HG03097 (cell line): ENCODE results near the gene HMGCS2.

Experiments
- ATAC-seq: cut with Tn5 transposase; IDR thresholded peaks from one replicate; pipeline ENCODE4 v1.9.1; 2021; ENCODE audit not compliant: unreplicated experiment, low FRiP score

Gene HMGCS2

DNA sequence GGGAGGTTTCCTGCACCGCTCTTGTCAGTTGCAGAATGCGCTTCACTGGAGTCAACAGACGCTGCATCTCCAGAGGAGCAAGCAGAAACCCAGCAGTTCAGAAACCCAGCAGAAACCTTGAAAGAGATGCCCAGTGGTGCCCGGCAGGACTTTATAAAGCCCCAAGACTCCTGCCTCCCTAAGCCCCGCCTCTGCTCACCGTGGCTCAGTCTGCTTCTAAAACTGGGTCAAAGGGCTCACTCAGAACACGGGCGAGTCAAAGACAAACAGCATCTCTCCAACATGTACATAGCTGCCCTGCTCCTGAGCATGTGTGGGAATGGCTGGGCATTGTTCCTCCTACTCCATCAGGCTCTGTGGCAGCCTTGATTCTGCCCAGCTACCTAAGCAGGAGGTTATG, at the start of gene HMGCS2:
TSS of gene HMGCS2 (minus strand) at position 128 of the 400 bp plus-strand sequence. CDS start at position 67, 61 bp downstream.
- ATAC-seq, result no peak

DNA sequence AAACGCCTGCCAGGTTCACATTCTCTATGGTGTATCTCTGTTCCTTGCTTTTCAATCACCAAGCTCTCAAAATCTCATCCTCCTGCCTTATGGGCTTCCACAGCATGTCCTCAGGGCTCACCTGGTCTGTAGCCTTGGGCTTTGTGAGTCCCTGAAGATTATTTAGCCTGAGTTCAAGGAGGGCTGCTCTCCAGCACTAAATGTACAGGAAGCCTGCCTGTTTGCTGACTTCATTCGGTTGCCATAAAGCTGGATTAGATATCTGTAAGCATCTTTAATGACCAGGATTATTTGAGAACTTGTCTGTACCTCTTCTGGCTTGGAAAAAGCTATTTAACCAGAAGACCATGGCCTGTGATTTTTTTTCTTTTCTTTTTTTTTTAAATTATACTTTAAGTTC, 49.5 kb upstream of the HMGCS2 start:
- no peak for ATAC-seq

DNA sequence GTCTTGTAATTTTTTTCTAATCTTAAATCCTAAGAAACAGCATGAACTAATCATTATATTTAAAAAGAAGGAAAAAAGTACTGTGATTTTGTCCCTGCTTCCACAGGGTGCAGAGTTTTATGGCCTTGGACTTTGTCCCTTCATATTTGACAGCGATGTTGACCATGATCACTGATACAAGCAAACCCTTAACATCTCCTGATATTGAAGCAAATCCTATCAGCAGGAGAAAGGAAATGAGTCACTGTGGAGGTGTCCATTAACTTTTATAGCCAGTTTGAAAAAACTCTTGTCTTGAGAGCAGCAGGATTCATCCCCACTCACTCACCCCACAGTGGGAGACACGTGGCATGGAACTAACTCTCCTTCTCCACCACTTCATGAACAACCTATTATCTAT, 47.7 kb upstream of the HMGCS2 start:
- no peak for ATAC-seq

DNA sequence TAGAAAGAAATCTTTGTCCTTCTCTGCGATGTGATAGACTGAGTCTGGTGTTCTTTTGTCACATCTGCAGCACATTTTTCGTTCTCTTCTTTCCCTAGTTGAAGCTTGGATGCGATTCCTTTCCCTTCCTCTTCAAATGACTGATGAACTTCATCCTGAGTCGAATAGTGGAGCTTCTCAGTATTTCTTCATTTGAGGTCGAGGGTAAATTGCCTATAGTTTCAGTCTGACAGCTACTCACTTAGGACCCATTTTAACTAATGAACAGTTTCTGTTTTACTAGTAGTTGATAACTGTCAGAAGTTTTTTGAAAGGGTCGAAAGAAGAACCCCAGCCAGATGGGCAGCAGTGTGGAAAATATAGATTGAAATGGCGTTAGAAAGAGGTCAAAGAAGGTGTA, 47.2 kb upstream of the HMGCS2 start:
- ATAC-seq, result no peak

DNA sequence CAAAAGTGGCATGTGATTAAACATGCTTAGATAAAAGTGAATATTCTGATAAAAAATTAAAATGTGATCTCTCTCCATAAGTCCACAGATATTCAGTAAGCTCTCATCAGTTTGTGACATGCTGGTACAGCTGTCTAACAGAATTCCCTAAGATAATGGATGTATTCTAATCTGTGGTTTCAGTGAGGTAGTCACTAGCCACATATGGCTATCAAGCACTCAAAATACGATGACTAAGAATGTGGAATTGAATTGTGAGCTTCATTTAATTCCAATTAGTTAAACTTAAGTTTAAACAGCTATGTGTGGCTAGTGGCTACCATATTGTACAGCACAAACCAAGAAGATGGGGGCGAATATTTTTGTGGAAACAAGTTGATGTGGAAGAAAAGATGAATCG, 46.7 kb upstream of the HMGCS2 start:
- ATAC-seq, result no peak

DNA sequence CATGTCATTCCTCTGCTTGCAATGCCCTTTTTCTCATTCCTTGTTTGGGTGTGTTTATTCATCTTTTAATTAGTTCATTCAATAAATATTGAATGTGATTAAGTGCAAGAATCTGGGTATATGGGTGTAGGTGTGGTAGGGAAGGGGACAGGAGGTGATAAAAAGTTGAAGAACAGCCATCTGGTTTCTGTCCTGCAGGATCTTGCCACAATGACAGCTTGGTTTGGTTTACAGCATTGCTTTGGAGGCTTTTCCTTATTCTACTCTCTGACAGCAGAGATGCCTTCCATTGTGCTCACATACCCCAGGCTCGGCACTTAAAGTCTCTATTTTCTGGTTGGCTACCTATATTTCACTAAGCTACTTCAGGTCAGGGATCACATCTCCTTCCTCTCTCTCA, 45.6 kb upstream of the HMGCS2 start:
- ATAC-seq, result no peak

DNA sequence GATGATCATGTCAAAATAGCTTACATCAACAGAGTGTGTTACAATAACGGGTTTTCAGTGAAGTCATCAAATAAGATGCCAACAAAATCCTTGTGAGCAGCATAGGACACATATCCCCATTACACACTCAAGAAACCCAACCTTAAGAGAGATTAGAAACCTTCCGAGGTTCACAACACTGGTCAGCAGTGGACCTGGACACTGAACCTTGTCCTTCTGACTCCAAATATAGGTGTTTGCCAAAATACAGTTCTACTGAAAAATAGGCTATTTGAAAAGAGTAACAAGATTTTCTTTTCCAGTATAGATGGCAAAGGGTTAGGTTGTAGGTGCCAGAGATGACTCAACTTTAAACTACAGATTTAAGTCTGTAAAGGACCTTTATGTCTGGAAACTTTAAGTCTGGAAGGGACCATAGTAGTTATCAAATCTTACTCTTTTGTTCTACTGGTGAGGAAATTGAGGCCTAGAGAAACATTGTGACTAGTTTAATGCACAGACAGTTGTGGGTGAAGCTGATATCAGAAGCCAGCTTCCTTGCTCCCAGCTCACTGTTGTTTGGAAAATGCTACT, 43.4 kb upstream of the HMGCS2 start:
- no peak for ATAC-seq

DNA sequence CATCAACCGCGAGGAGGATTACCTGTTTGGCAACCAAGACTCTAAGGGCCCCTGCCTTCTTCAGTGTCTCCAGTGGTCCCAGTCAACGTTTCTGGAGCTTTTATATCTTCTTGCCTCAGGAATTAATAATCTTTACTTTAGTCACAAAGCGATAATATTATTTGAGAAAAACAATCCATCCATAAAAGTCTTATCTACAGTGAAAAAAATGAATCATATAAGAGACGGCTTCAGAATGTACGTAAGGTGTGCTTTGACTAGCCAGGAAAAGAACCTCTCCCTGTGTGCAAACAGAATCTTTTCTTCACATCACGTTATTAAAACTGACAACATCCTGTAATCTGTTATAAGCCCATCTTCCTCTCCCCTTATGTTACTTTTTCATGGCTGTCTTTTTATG, 42.7 kb upstream of the HMGCS2 start, which contains the start of gene REG4:
TSS of gene REG4 (minus strand) at position 74 of the 400 bp plus-strand sequence. CDS start 2,691 bp downstream, outside the sequence.
- no peak for ATAC-seq

DNA sequence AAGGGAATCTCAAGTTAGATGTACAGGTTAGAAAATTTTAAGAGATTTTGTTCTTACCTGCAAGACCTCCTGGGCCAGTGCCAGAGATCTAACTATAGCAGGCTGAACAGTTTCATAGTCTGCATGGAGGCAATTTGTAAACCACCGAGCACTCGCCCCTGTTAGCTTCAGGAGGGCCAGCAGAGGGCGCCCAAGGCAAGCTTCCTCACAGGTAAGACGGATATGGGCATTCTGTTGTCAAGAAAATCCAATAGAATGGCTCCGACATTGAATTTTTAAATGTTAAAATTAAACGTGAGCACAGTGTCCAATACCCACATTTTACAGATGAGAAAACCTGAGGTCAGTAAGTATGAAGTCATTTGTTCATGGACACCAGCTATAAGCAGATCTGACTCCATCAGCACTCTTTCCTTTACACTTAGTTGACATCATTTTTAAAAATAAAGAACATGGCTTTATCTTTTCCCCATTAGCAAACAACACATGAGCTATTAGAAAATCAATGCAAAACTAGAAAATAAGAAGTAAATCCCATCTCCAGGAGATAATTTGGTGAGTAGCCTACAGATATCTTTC, 40.4 kb upstream of the HMGCS2 start:
- no peak for ATAC-seq

DNA sequence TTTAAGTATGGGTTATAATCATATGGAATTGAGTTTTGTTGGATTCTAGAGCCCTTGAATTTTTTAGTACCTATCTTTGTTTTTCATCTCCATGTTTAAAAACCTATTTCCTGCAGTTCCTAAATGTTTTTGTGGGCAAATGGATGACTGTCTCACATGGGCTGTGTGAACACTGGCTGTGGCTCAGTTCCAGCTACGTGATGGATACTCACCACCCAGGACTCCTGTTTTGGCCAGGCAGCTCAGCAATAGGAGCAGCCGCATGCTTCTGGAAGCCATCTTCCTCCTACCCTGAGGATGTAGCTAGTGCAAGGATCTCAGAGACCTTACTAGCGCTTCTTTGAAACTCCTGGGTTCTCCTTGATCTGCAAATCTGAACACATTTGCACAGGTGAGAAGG, 39.8 kb upstream of the HMGCS2 start:
- no peak for ATAC-seq

DNA sequence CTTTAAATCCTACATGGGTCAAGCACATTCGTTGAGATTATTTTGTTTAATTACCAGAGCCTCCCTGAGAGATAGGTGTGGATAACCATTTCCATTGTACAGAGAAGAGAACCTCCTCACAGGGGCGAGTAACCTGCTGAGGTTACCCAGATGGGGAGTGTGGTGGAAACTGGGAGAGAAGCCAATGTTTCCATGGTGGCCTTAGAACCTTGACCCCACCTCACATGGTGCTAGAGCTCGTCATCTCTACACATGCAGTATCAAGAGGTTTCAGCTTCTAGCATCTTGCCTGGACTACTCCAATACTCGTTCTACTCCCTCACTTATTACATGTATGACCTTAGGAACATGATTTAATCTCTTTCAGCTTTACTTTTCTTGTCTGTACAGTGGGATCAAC, 37.8 kb upstream of the HMGCS2 start:
- ATAC-seq, result no peak

DNA sequence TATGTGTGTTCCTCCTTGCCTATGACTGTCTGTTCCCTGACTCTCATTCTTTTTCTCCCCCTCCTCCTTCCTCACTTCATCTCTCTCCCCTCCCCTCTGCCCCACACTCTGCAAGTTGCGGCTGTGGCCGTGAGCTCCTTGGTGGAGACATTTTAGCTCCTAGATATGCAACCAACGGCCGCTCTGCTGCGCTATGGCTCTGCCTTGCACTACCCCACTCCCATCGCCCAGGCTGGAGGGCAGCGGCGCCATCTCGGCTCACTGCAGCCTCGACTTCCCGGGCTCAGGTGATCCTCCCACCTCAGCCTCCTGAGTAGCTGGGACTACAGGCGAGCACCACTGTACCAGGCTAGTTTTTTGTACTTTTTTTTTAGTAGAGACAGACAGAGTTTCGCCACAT, 37.0 kb upstream of the HMGCS2 start:
- ATAC-seq, result no peak

DNA sequence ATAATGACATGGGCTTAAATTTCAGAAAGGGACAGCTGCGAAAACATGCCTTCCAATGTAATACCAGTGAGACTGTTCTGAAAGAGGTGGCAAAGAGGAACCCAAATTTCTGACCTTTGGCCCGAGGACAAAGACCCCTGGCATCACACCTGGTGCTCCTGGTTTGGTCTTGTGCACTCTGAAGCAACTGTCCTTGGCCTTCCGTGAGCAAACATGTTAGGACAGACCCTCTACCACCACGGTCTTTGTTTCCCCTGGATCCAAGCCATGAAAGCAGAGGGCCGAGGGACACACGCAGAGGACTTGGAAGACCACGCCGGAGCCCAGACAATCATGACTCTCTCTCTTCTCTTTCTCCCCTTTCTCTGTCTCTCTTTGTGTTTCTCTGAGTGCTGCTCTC, 36.5 kb upstream of the HMGCS2 start:
- ATAC-seq, result no peak

DNA sequence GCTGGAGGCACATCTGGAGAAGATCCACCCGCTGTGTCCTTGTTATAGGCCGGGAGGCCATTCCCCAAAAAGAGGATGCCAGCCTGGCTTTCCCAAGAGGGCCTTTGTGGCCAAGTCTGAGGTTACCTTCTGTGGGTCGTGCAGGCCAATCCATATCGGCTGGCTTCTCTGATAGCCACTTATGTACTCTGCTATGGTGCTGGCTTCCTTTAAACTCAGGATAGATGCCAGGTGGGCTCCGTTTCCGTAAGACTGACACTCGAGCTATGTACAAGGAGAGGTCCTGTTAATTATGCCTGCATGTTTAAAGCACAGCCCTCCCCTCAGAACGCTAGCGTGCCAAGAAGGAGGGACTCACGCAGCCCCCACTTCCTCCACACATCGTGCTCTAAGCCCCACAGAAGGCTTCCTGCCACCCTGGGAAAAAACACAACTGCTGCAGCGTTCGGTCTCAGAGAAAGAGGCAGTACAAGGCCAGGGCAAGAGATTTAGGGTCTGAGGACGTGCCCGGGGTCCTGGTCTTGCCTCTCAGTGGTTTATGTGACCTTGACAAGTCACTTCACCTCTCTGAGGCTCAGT, 31.0 kb upstream of the HMGCS2 start:
- ATAC-seq, result no peak

DNA sequence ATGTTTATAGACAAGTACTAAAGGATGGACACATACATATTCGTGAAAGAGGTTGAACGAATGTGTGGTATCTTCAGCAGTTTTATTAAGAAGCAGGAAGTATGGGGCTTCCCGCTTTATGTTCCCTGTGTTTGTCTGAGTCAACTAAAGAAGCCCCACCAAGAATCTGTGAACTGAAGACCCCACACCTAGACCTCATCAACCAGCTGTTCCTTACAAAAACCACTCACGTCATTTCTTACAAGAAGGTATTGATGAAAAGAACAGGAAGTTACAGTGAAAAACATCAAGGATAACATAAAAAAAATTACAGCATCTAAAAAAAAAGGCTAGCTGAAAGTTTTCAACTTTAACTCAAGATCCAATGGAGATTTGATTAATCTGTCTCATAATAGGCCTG, 30.3 kb upstream of the HMGCS2 start:
- ATAC-seq, result no peak

DNA sequence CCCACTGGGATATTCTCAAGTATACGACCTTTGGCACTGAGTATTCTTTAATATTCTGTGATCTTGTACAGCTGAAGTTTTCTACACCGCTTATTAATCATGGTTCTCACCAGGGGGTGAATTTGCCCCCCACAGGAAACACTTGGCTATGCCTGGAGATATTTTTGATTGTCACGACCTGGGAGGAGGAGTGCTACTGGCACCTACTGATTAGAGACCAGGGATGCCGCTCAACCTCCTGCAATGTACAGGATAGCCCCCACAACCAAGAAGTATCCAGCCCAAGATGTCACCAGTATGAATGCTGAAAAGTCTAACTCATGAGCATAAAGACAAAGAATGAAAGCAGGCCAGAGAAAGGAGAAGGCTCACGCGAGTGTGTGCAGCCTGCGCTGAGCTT, 28.9 kb upstream of the HMGCS2 start:
- ATAC-seq, result no peak

DNA sequence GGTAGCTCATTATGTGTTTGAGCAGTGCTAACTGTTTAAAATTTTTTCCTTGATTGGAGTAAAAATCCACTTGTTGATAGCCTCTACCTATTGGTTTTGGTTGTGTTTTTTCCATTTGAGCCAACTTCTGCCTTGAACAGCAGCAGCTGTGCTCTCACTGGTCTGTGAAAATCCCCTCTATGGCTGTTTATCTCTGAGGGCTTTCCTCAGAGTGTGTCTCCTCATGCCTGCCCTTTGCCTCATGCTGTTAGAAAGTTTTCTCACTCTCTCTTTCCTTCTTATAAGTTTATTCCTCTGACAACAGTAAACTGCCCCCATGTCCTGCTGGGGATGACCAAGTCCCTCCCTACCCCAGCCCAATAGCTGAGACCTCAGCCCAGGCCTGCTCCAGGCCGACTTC, 28.5 kb upstream of the HMGCS2 start:
- ATAC-seq, result no peak

DNA sequence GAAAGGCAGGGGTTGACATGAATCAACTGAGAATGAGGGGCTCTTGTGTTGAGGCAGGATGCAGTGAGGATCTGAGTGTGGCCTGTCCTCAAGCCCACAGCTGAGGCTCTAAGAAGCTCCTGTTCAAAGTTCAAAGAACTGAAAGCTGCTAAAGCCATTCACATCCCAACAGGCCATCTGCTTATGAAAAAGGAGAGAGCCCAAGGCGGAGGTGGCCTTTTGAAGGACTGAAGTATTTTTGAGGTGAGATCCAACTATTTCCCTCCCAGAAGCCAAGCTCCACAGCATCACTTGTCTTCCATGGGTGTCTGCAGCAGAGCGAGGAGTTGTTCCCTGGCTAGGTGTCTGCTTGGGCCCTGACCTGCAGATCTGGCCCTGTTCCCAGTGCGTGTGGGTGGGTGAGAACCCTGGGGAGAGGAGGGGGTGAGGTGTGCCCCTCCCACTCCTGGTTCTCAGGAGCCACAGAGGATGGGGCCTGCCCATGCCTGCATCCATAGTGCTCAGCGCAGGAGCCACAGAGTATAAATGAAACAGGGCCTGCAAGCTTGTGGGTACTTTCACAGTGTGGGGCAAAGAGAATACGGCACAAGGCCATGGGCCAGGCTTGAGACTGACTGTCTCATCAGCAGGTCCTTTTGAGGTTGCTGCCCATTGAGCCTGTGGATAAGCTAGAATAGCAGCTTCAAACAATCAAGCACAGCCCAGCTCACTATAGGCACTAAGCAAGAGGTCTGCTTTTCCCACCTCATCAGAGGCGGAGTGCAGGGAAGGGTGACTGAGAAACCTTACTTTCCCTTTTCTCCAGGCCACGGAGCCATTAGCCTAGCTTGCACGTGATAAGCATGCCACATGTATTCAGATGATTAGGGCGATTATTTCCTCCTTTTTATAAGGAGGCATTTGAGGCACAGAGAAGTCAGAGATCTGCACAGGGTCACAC, 26.8 kb upstream of the HMGCS2 start:
- no peak for ATAC-seq

DNA sequence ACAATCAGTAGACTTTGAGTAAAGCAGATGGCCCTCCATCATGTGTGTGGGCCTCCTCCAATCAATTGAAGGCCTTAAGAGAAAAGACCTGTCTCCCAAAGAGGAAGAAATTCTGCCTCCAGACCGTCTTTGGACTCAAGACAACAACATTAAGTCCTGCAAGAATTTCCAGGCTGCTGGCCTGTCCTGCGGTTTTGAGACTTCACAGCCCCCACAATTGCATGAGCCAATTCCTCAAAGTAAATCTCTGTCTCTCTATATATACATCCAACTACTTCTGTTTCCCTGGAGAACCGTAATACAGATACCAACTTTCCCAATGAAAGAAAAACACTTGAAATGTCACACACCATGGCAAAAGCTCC, 26.2 kb upstream of the HMGCS2 start:
- ATAC-seq, result no peak

DNA sequence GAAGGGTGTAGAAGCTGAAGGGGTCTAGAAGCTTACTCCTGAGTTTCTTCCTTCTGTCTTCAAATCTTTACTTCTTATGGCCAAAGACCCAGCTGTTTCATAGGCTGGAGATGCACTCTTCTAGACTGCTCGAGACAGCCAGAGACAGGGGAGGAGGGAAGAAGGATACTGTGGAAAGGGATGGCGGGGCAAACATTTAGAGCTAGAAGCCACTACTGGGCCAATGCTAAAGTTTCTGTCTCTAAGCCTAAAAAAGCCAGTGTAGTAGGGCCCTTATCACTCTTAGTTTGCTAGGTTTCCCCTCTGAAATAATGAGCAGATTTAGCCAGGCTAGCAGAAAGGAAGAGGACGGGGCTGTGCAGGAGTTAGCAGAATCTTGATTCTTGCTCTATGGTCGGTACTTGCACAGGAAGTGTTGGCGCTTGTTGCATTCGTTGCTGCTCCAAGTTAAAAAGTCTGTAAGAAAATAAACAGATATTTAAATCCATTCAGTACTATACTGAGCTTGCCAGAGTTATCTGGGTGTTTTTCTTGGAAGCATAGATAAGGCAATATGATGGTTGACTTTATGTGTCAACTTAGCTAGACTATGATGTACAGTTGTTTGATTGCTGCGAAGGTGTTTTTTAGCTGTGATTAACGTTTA, 25.6 kb upstream of the HMGCS2 start:
- no peak for ATAC-seq

DNA sequence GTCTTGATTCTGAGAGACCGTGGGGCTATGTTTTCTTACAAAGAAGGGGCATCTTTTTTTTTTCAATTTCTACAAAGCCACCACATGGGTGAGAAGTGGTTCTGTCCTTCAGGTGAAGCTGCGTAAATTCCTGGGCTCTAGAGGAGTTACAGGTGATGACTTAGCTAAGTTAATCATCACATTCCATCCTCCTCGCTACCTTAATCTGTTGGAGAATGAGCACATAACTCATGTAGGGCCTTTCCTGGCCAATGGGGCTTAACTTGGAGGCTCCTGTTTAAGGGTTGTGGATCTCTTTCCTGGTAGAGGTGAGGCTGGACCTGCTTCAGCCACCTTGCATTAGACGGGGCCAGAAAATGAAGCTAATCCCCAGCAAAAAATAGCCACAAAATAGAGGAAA, 22.7 kb upstream of the HMGCS2 start:
- ATAC-seq, result no peak
